Neuronal stem cell (in vitro differentiated cells): Measurements from ENCODE around the gene ADAM12.

ENCODE experiments used
- DNase-seq: peaks from one replicate; pipeline ENCODE4 v3.0.0-alpha.2; 2013; ENCODE audit warnings: low spot score
- H2AFZ ChIP-seq: one replicate; pipeline ENCODE4 v1.6.1; 2013; ENCODE audit warnings: mild to moderate bottlenecking, low read length, inconsistent platforms
- H2AK5ac ChIP-seq: 2 replicates; pipeline ENCODE4 v1.6.1; 2013; ENCODE audit warnings: low read depth, mild to moderate bottlenecking, inconsistent platforms, low read length, moderate library complexity, mixed read lengths
- H2BK120ac ChIP-seq: 2 replicates; pipeline ENCODE4 v1.6.1; 2013; ENCODE audit warnings: low read depth, mild to moderate bottlenecking, inconsistent platforms, low read length, moderate library complexity, mixed read lengths
- H2BK12ac ChIP-seq: one replicate; pipeline ENCODE4 v1.6.1; 2013; ENCODE audit warnings: low read length, inconsistent platforms
- H2BK15ac ChIP-seq: 2 replicates; pipeline ENCODE4 v1.6.1; 2013; ENCODE audit warnings: mild to moderate bottlenecking, low read length, inconsistent platforms, mixed read lengths
- H2BK5ac ChIP-seq: one replicate; pipeline ENCODE4 v1.6.1; 2013; ENCODE audit warnings: inconsistent platforms, mild to moderate bottlenecking, low read length, moderate library complexity
- H3K14ac ChIP-seq: one replicate; pipeline ENCODE4 v1.6.1; 2013; ENCODE audit warnings: low read length, inconsistent platforms
- H3K18ac ChIP-seq: 2 replicates; pipeline ENCODE4 v1.6.1; 2013; ENCODE audit warnings: low read length, inconsistent platforms
- H3K23ac ChIP-seq: 2 replicates; pipeline ENCODE4 v1.6.1; 2013; ENCODE audit warnings: low read depth, mild to moderate bottlenecking, mixed read lengths, low read length, inconsistent platforms; ENCODE audit not compliant: poor library complexity
- H3K27ac ChIP-seq: replicated peaks from 3 replicates; pipeline ENCODE4 v1.5.1; 2013; ENCODE audit warnings: low read length, inconsistent platforms
- H3K27me3 ChIP-seq, 3 experiments: 2 replicates each; pipeline ENCODE4 v1.6.1; 2013; ENCODE audit warnings: low read length in 3 of 3, mild to moderate bottlenecking in 2 of 3, inconsistent platforms in 1 of 3, low read depth in 1 of 3, mixed read lengths in 1 of 3, moderate library complexity in 1 of 3; ENCODE audit not compliant: control insufficient read depth in 3 of 3, insufficient read depth in 3 of 3
- H3K36me3 ChIP-seq, 2 donors: replicated peaks in 1 of 2; 2 replicates each; pipeline ENCODE4 v1.6.1; 2013; ENCODE audit warnings: low read length in 2 of 2; ENCODE audit not compliant: control insufficient read depth in 2 of 2, insufficient read depth in 2 of 2
- H3K4ac ChIP-seq: 2 replicates; pipeline ENCODE4 v1.6.1; 2013; ENCODE audit warnings: inconsistent platforms, mild to moderate bottlenecking, low read length, moderate library complexity
- H3K4me1 ChIP-seq, 2 donors: 1 replicate in 1 of 2; 2 replicates in 1 of 2; pipeline ENCODE4 v1.6.1; 2013; ENCODE audit warnings: low read length in 2 of 2, low read depth in 1 of 2; ENCODE audit not compliant: control insufficient read depth in 2 of 2, insufficient read depth in 1 of 2
- H3K4me2 ChIP-seq: one replicate; pipeline ENCODE4 v1.6.1; 2013; ENCODE audit warnings: mild to moderate bottlenecking, low read length, inconsistent platforms; ENCODE audit not compliant: insufficient read depth, poor library complexity, severe bottlenecking
- H3K4me3 ChIP-seq, 2 donors: 2 replicates each; pipeline ENCODE4 v1.5.1; 2013; ENCODE audit warnings: low read length in 2 of 2, mild to moderate bottlenecking in 2 of 2, inconsistent platforms in 1 of 2, moderate library complexity in 1 of 2
- H3K79me1 ChIP-seq: one replicate; pipeline ENCODE4 v1.6.1; 2013; ENCODE audit warnings: low read depth, mild to moderate bottlenecking, inconsistent platforms, low read length, moderate library complexity
- H3K9ac ChIP-seq: one replicate; pipeline ENCODE4 v1.6.1; 2013; ENCODE audit warnings: mild to moderate bottlenecking, low read depth, low read length, inconsistent platforms; ENCODE audit not compliant: poor library complexity
- H3K9me3 ChIP-seq, 2 donors: replicated peaks in 1 of 2; 2 replicates each; pipeline versions ENCODE3 to v1.6.1; 2013; ENCODE audit warnings: low read length in 2 of 2, mild to moderate bottlenecking in 2 of 2, inconsistent platforms in 1 of 2, low read depth in 1 of 2, mixed read lengths in 1 of 2, moderate library complexity in 1 of 2; ENCODE audit not compliant: control insufficient read depth in 2 of 2, insufficient read depth in 1 of 2
- H4K8ac ChIP-seq: one replicate; pipeline ENCODE4 v1.6.1; 2013; ENCODE audit warnings: low read depth, mild to moderate bottlenecking, inconsistent platforms, low read length, moderate library complexity
- H4K91ac ChIP-seq: one replicate; pipeline ENCODE4 v1.6.1; 2013; ENCODE audit warnings: low read length, low read depth, mild to moderate bottlenecking, inconsistent platforms; ENCODE audit not compliant: poor library complexity
- WGBS, 2 donors: extraction: QIAGEN DNeasy Blood & Tissue Kit; methylation state at CpG; one replicate each; pipeline ENCODE4 v1.1.7; 2013; ENCODE audit warnings: missing lambda C conversion rate in 2 of 2, mixed read lengths in 1 of 2; ENCODE audit not compliant: insufficient read length in 2 of 2, insufficient replicate concordance in 1 of 2; ENCODE audit errors: extremely low coverage in 2 of 2; 5-methylcytosine and 5-hydroxymethylcytosine counted together

ADAM12 gene

GRCh38 chr10:126062131-126063032 is 325.9 kb downstream of the ADAM12 start:
- Histone ChIP-seq H3K23ac (no peak overlapping the region), H4K91ac (no peak overlapping the region), H3K27ac (no peak overlapping the region), H2BK12ac (no peak overlapping the region), H2BK120ac (no peak overlapping the region), H3K9ac (no peak overlapping the region), H4K8ac (no peak overlapping the region), H3K9me3 (peaks cover 0 to 8% of the 10 kb centered on the region in 2 donors), H3K79me1 (no peaks in the 10 kb centered on the region), H3K4me3 (no peak overlapping the region), H3K18ac (peak overlapping the region; percentile 75), H2AFZ (peak overlapping the region; percentile 74), H3K4ac (no peak overlapping the region), H3K14ac (peak overlapping the region; percentile 17), H3K4me1 (peaks cover 7 to 42% of the 10 kb centered on the region in 2 donors), H3K27me3 (no peaks in the 10 kb centered on the region), H2AK5ac (peak overlapping the region; percentile 71), H2BK5ac (no peak overlapping the region), H2BK15ac (no peak overlapping the region), H3K4me2 (no peak overlapping the region), H3K36me3 (no peaks in the 10 kb centered on the region)
- no peak for DNase-seq
- no CpG with 5 or more reads among the region's 11 CpGs for WGBS, 2 donors

GRCh38 chr10:126061526-126061925 is 326.8 kb downstream of the ADAM12 start:
- Histone ChIP-seq H3K4me1 (peaks cover 7 to 42% of the 10 kb centered on the region in 2 donors), H3K4ac (no peak overlapping the region), H4K8ac (no peak overlapping the region), H3K9me3 (peaks cover 0 to 8% of the 10 kb centered on the region in 2 donors), H3K4me3 (no peak overlapping the region), H3K79me1 (no peaks in the 10 kb centered on the region), H2AK5ac (no peak overlapping the region), H3K36me3 (no peaks in the 10 kb centered on the region), H2BK12ac (no peak overlapping the region), H3K9ac (no peak overlapping the region), H3K23ac (no peak overlapping the region), H3K14ac (no peak overlapping the region), H2BK15ac (no peak overlapping the region), H2BK120ac (no peak overlapping the region), H3K4me2 (no peak overlapping the region), H3K18ac (no peak overlapping the region), H4K91ac (no peak overlapping the region), H2BK5ac (no peak overlapping the region), H3K27me3 (no peaks in the 10 kb centered on the region), H2AFZ (no peak overlapping the region), H3K27ac (no peak overlapping the region)
- no peak for DNase-seq
- no CpG with 5 or more reads among the region's 3 CpGs for WGBS, 2 donors

- Histone ChIP-seq H3K18ac (no peak overlapping the region), H3K36me3 (no peaks in the 10 kb centered on the region), H3K4me1 (peaks cover 7 to 42% of the 10 kb centered on the region in 2 donors), H3K27me3 (no peaks in the 10 kb centered on the region), H2AFZ (peak overlapping the region; percentile 80), H3K23ac (no peak overlapping the region), H4K8ac (no peak overlapping the region), H3K9ac (no peak overlapping the region), H3K4ac (no peak overlapping the region), H4K91ac (no peak overlapping the region), H3K14ac (no peak overlapping the region), H3K27ac (no peak overlapping the region), H2BK12ac (no peak overlapping the region), H2BK5ac (no peak overlapping the region), H3K9me3 (peaks cover 0 to 8% of the 10 kb centered on the region in 2 donors), H2BK120ac (no peak overlapping the region), H2BK15ac (no peak overlapping the region), H3K79me1 (no peaks in the 10 kb centered on the region), H3K4me3 (no peak overlapping the region), H3K4me2 (no peak overlapping the region), H2AK5ac (no peak overlapping the region)
- DNase-seq: no peak
- no CpG with 5 or more reads among the region's 11 CpGs for WGBS, 2 donors
Observed at GRCh38 chr10:126060261-126060931, 327.9 kb downstream of the ADAM12 start.
